Caco-2 (cell line): ENCODE results near the gene PLEKHA5. TPM values are rescaled to one million over a fixed set of nuclear protein-coding genes. Genes with fewer than 3 reads are reported as not detected.
A peak's percentile ranks its signal among the peaks of the same experiment; 100 is the strongest.

Source experiments
- BruUV-seq: library from RNA; stranded (reverse); fragments of 400-500 nt; replicated peaks from 2 replicates; lab custom pipeline; 2021; lab: Mats Ljungman, UMichigan
- CTCF ChIA-PET: fragments of 300-600 bp; sonication (Branson Sonifier 250); formaldehyde crosslinking; loops from one replicate; lab custom pipeline; 2022; ENCODE audit warnings: antibody characterized with exemption; lab: Charles Lee
- POLR2A ChIA-PET: fragments of 300-600 bp; sonication (Branson Sonifier 250); formaldehyde crosslinking; loops from one replicate; lab custom pipeline; 2022; ENCODE audit warnings: antibody characterized with exemption; lab: Charles Lee
- DNase-seq, 2 experiments: peaks; one replicate each; pipeline versions ENCODE4 v3.0.0 to v3.0.0-alpha.2; 2020 to 2022
- H3K27me3 ChIP-seq: replicated peaks from 2 replicates; pipeline ENCODE4 v1.6.0; 2011; ENCODE audit warnings: low read length; ENCODE audit not compliant: control insufficient read depth, insufficient read depth
- H3K36me3 ChIP-seq: 2 replicates; pipeline ENCODE4 v1.5.1; 2011; ENCODE audit warnings: low read length; ENCODE audit not compliant: control insufficient read depth, insufficient read depth
- H3K4me1 ChIP-seq: fragments of 250-450 bp; sonication (Bioruptor Pico); 2 replicates; pipeline ENCODE4 v1.5.1; 2020; ENCODE audit warnings: mild to moderate bottlenecking
- H3K4me3 ChIP-seq: 2 replicates; pipeline ENCODE4 v1.5.1; 2011; ENCODE audit warnings: low read depth, mild to moderate bottlenecking, control low read depth, low read length
- H3K9me3 ChIP-seq: fragments of 250-450 bp; sonication (Bioruptor Pico); 2 replicates; pipeline ENCODE4 v1.5.1; 2020; ENCODE audit warnings: mild to moderate bottlenecking, moderate library complexity
- H3K27ac Mint-ChIP-seq: one replicate; pipeline ENCODE4 v1.8.0; 2022; ENCODE audit warnings: mixed read lengths; ENCODE audit not compliant: unreplicated experiment
- H3K27me3 Mint-ChIP-seq: one replicate; pipeline ENCODE4 v1.8.0; 2022; ENCODE audit warnings: mixed read lengths; ENCODE audit not compliant: insufficient read depth, unreplicated experiment
- H3K36me3 Mint-ChIP-seq: one replicate; pipeline ENCODE4 v1.8.0; 2022; ENCODE audit warnings: mild to moderate bottlenecking, mixed read lengths; ENCODE audit not compliant: insufficient read depth, unreplicated experiment
- H3K4me1 Mint-ChIP-seq: one replicate; pipeline ENCODE4 v1.8.0; 2022; ENCODE audit warnings: low read depth, mixed read lengths; ENCODE audit not compliant: unreplicated experiment
- H3K4me3 Mint-ChIP-seq: one replicate; pipeline ENCODE4 v1.8.0; 2022; ENCODE audit warnings: mild to moderate bottlenecking, moderate library complexity, mixed read lengths; ENCODE audit not compliant: unreplicated experiment
- H3K9me3 Mint-ChIP-seq: one replicate; pipeline ENCODE4 v1.8.0; 2022; ENCODE audit warnings: mixed read lengths; ENCODE audit not compliant: unreplicated experiment
- CTCF ChIP-seq, 2 experiments: fragments of 200-600 bp in 1 of 2; IDR thresholded peaks; 1 replicate in 1 of 2; 2 replicates in 1 of 2; pipeline versions ENCODE4 v1.5.1 to v1.8.0; 2011 to 2022; ENCODE audit warnings: antibody characterized with exemption in 1 of 2, control low read depth in 1 of 2, inconsistent platforms in 1 of 2, low read depth in 1 of 2, low read length in 1 of 2, mild to moderate bottlenecking in 1 of 2, moderate library complexity in 1 of 2; ENCODE audit not compliant: insufficient read depth in 1 of 2, severe bottlenecking in 1 of 2, unreplicated experiment in 1 of 2
- intact Hi-C: fragments of 100-400 bp; cut with micrococcal nuclease; formaldehyde crosslinking; loops from one replicate; pipeline ENCODE4 v1.10.0; 2022; ENCODE audit not compliant: unreplicated experiment
- total RNA-seq: library from RNA; stranded (reverse); gene quantifications from 2 replicates; pipeline ENCODE4 v1.2.3, GENCODE V29; 2022

Gene PLEKHA5
- total RNA-seq, 1 experiment from 2014 or later = 69.1 TPM

GRCh38 chr12:19419086-19419485 lies 289.6 kb downstream of the PLEKHA5 start:
- no peak overlapping the region for H3K4me3 Mint-ChIP-seq

GRCh38 chr12:19421503-19422282 lies 292.2 kb downstream of the PLEKHA5 start:
- no peak overlapping the region for H3K27ac Mint-ChIP-seq
- POLR2A ChIA-PET = no interaction called here

More at GRCh38 chr12:19419086-19419485, 289.6 kb downstream of the PLEKHA5 start:
- H3K4me1 Mint-ChIP-seq = no peaks in the 10 kb centered on the region
- Histone ChIP-seq H3K4me1 (no peaks in the 10 kb centered on the region), H3K4me3 (no peak overlapping the region), H3K27me3 (no peaks in the 10 kb centered on the region), H3K9me3 (no peaks in the 10 kb centered on the region; the same call in 1 of the 2 replicates), H3K36me3 (no peaks in the 10 kb centered on the region)
- H3K9me3 Mint-ChIP-seq = peaks cover 11% of the 10 kb centered on the region
- no TSS peak for BruUV-seq
- peak in 1 of 2 experiments; percentile 18 for DNase-seq
- H3K27ac Mint-ChIP-seq = no peak overlapping the region
- CTCF ChIA-PET = no interaction called here
- H3K36me3 Mint-ChIP-seq = no peaks in the 10 kb centered on the region
- no peaks in the 10 kb centered on the region for H3K27me3 Mint-ChIP-seq
- TF ChIP-seq CTCF (IDR thresholded peaks at IDR 0.05; ENCODE audit: insufficient read depth in 1 of 2, low read depth in 1 of 2, low read length in 1 of 2, severe bottlenecking in 1 of 2, unreplicated experiment in 1 of 2) = no peak
- POLR2A ChIA-PET = no interaction called here
- intact Hi-C loops = no loop called here

More at GRCh38 chr12:19421503-19422282, 292.2 kb downstream of the PLEKHA5 start:
- no TSS peak for BruUV-seq
- CTCF ChIA-PET = no interaction called here
- Histone ChIP-seq H3K4me3 (no peak overlapping the region), H3K27me3 (no peaks in the 10 kb centered on the region), H3K4me1 (no peaks in the 10 kb centered on the region), H3K36me3 (no peaks in the 10 kb centered on the region), H3K9me3 (peaks cover 3% of the 10 kb centered on the region; the same call in 1 of the 2 replicates)
- H3K9me3 Mint-ChIP-seq = peaks cover 11% of the 10 kb centered on the region
- H3K4me1 Mint-ChIP-seq = no peaks in the 10 kb centered on the region
- no peak for TF ChIP-seq CTCF (IDR thresholded peaks at IDR 0.05; ENCODE audit: insufficient read depth in 1 of 2, low read depth in 1 of 2, low read length in 1 of 2, severe bottlenecking in 1 of 2, unreplicated experiment in 1 of 2)
- intact Hi-C loops = no loop called here
- no peaks in the 10 kb centered on the region for H3K27me3 Mint-ChIP-seq
- peak in 1 of 2 experiments; percentile 36 for DNase-seq
- no peak overlapping the region for H3K4me3 Mint-ChIP-seq
- H3K36me3 Mint-ChIP-seq = no peaks in the 10 kb centered on the region
